NCI-H2227 (cell line): ENCODE data around the gene CARMIL1.
"Not testable (repeated sequence)": the region's sequence is repeated elsewhere in the genome, so short reads cannot be mapped to it uniquely, and the experiment has no call there.

ENCODE experiments used
- DNase-seq: peaks from one replicate; lab custom pipeline; 2025; ENCODE audit not compliant: unreplicated experiment; lab: John Stamatoyannopoulos, UW

The CARMIL1 gene

GRCh38 chr6:25366903-25367545, 87.8 kb downstream of the CARMIL1 start:
- no peak for DNase-seq

GRCh38 chr6:25369036-25369432, 89.9 kb downstream of the CARMIL1 start:
- DNase-seq: no peak

GRCh38 chr6:25369433-25370177, 90.4 kb downstream of the CARMIL1 start:
- DNase-seq: no peak

- DNase-seq: no peak
These were observed 91.2 kb downstream of the CARMIL1 start for GRCh38 chr6:25370178-25371036.

- no peak for DNase-seq
These were observed 91.8 kb downstream of the CARMIL1 start for GRCh38 chr6:25371037-25371347.

GRCh38 chr6:25375125-25375524, 96.0 kb downstream of the CARMIL1 start:
- no peak for DNase-seq

GRCh38 chr6:25377664-25378063, 98.5 kb downstream of the CARMIL1 start:
- no peak for DNase-seq

- DNase-seq: no peak
These were observed 101.9 kb downstream of the CARMIL1 start for GRCh38 chr6:25381077-25381476.

- not testable (repeated sequence) for DNase-seq
These were observed 103.3 kb downstream of the CARMIL1 start for GRCh38 chr6:25382476-25382875.

GRCh38 chr6:25384234-25384633, 105.1 kb downstream of the CARMIL1 start:
- no peak for DNase-seq

- DNase-seq: no peak
These were observed 105.8 kb downstream of the CARMIL1 start for GRCh38 chr6:25384967-25385366.

GRCh38 chr6:25387483-25387882, 108.3 kb downstream of the CARMIL1 start:
- DNase-seq: no peak

- no peak for DNase-seq
These were observed 108.7 kb downstream of the CARMIL1 start for GRCh38 chr6:25387911-25388310.

GRCh38 chr6:25388776-25389175, 109.6 kb downstream of the CARMIL1 start:
- no peak for DNase-seq

- no peak for DNase-seq
These were observed 110.3 kb downstream of the CARMIL1 start for GRCh38 chr6:25389471-25389870.

GRCh38 chr6:25392372-25392771, 113.2 kb downstream of the CARMIL1 start:
- no peak for DNase-seq

GRCh38 chr6:25395731-25396130, 116.6 kb downstream of the CARMIL1 start:
- no peak for DNase-seq

- no peak for DNase-seq
These were observed 118.2 kb downstream of the CARMIL1 start for GRCh38 chr6:25397406-25397805.

- DNase-seq: no peak
These were observed 120.7 kb downstream of the CARMIL1 start for GRCh38 chr6:25399885-25400284.

- DNase-seq: no peak
These were observed 122.5 kb downstream of the CARMIL1 start for GRCh38 chr6:25401711-25402110.

GRCh38 chr6:25402125-25402524, 123.0 kb downstream of the CARMIL1 start:
- no peak for DNase-seq

- no peak for DNase-seq
These were observed 124.0 kb downstream of the CARMIL1 start for GRCh38 chr6:25403150-25403549.
